HepG2 (cell line): Measurements from ENCODE around the gene MSRB3. TPM values are rescaled to one million over a fixed set of nuclear protein-coding genes. Genes with fewer than 3 reads are reported as not detected.

ENCODE experiments used
- ATAC-seq: fragments of 200-7000 bp; cut with Tn5 transposase; 3 replicates; pipeline ENCODE4 v1.9.1; 2020; ENCODE audit warnings: mild to moderate bottlenecking, moderate library complexity
- Bru-seq: library from RNA; stranded (reverse); fragments of 400-500 nt; gene quantifications from one replicate; lab custom pipeline; 2021; lab: Mats Ljungman, UMichigan
- BruChase-seq, 2 experiments: library from RNA; stranded (reverse); fragments of 400-500 nt; gene quantifications; one replicate each; lab custom pipeline; 2021; lab: Mats Ljungman, UMichigan
- BruUV-seq: library from RNA; stranded (reverse); fragments of 400-500 nt; replicated peaks from 2 replicates; lab custom pipeline; 2021; lab: Mats Ljungman, UMichigan
- CTCF ChIA-PET: fragments of 300-600 bp; formaldehyde crosslinking; extraction: SDS; loops from one replicate; lab custom pipeline; 2021; ENCODE audit warnings: low total read pairs, inconsistent platforms, low intra/inter-chr PET ratio; lab: Yijun Ruan, JAX
- POLR2A ChIA-PET: fragments of 350-600 bp; sonication (Branson Sonifier 250); formaldehyde crosslinking; loops from one replicate; lab custom pipeline; 2020; ENCODE audit warnings: antibody characterized with exemption, inconsistent platforms; lab: Yijun Ruan, JAX
- DNase-seq: peaks from one replicate; pipeline ENCODE4 v3.0.0-alpha.2; 2015; ENCODE audit warnings: low spot score
- FAIRE-seq: peaks from 3 replicates; lab custom pipeline; 2011; peaks lifted over from hg19 to GRCh38; lab: Jason Lieb, UNC
- H2AFZ ChIP-seq: one replicate; pipeline ENCODE4 v1.6.1; 2011; ENCODE audit warnings: low read length, inconsistent platforms
- H3K27ac ChIP-seq: fragments of 300-600 bp; 3 replicates; pipeline ENCODE4 v1.8.0; 2011; ENCODE audit warnings: mixed run types, mild to moderate bottlenecking, mixed read lengths, low read length, inconsistent platforms; ENCODE audit not compliant: insufficient read depth; ENCODE audit errors: extremely low read length
- H3K27me3 ChIP-seq, 2 experiments: fragments of 200-600 bp in 1 of 2; 2 replicates in 1 of 2; 3 replicates in 1 of 2; pipeline versions ENCODE4 v1.6.0 to v1.8.0; 2011; ENCODE audit warnings: low read length in 2 of 2, mild to moderate bottlenecking in 2 of 2, moderate library complexity in 2 of 2, inconsistent platforms in 1 of 2; ENCODE audit not compliant: insufficient read depth in 2 of 2, control insufficient read depth in 1 of 2
- H3K36me3 ChIP-seq, 2 experiments: fragments of 200-600 bp in 1 of 2; replicated peaks in 1 of 2; 2 replicates in 1 of 2; 3 replicates in 1 of 2; pipeline versions ENCODE4 v1.5.1 to v1.8.0; 2011; ENCODE audit warnings: low read length in 2 of 2, inconsistent platforms in 1 of 2; ENCODE audit not compliant: insufficient read depth in 2 of 2, control insufficient read depth in 1 of 2
- H3K4me1 ChIP-seq: 2 replicates; pipeline ENCODE4 v1.5.1; 2012; ENCODE audit warnings: low read length, inconsistent platforms; ENCODE audit not compliant: insufficient read depth
- H3K4me2 ChIP-seq: 2 replicates; pipeline ENCODE4 v1.6.0; 2011; ENCODE audit warnings: low read depth, low read length, inconsistent platforms
- H3K4me3 ChIP-seq, 3 experiments: fragments of 200-600 bp in 1 of 3; sonication (generic), shearing (Covaris generic) in 1 of 3; replicated peaks in 1 of 3; 2 replicates each; pipeline ENCODE4 v1.5.1; 2011 to 2016; ENCODE audit warnings: low read length in 3 of 3, inconsistent platforms in 2 of 3, low read depth in 2 of 3, mild to moderate bottlenecking in 2 of 3, control low read depth in 1 of 3, mixed read lengths in 1 of 3; ENCODE audit not compliant: insufficient read depth in 1 of 3
- H3K79me2 ChIP-seq: one replicate; pipeline ENCODE4 v1.6.1; 2011; ENCODE audit warnings: low read length, inconsistent platforms; ENCODE audit not compliant: insufficient read depth
- H3K9ac ChIP-seq: 2 replicates; pipeline ENCODE4 v1.6.0; 2011; ENCODE audit warnings: mild to moderate bottlenecking, low read depth, low read length, inconsistent platforms; ENCODE audit not compliant: insufficient read depth
- H3K9me3 ChIP-seq: 2 replicates; pipeline ENCODE4 v1.5.1; 2012; ENCODE audit warnings: mild to moderate bottlenecking, low read length
- H4K20me1 ChIP-seq: 2 replicates; pipeline ENCODE4 v1.6.0; 2011; ENCODE audit warnings: inconsistent platforms, mild to moderate bottlenecking, low read length, moderate library complexity; ENCODE audit not compliant: insufficient read depth
- BRF2 ChIP-seq: sonication (generic); formaldehyde crosslinking; IDR thresholded peaks from 2 replicates; pipeline ENCODE4 v1.8.1; 2022; ENCODE audit warnings: mild to moderate bottlenecking, missing genetic modification reagents
- IRF2 ChIP-seq: IDR thresholded peaks from 2 replicates; pipeline ENCODE4 v1.6.1; 2018; ENCODE audit warnings: missing genetic modification reagents, missing compliant biosample characterization
- MAX ChIP-seq: IDR thresholded peaks from 2 replicates; pipeline ENCODE4 v1.6.1; 2012; ENCODE audit warnings: inconsistent platforms
- MEF2D ChIP-seq: sonication (generic); formaldehyde crosslinking; IDR thresholded peaks from 2 replicates; pipeline ENCODE4 v1.5.1; 2020; ENCODE audit warnings: mild to moderate bottlenecking, missing genetic modification reagents
- NR1H2 ChIP-seq: sonication (generic); formaldehyde crosslinking; IDR thresholded peaks from 2 replicates; pipeline ENCODE4 v1.8.1; 2022; ENCODE audit warnings: low read depth, missing genetic modification reagents, borderline replicate concordance
- PHF5A ChIP-seq: IDR thresholded peaks from one replicate; pipeline ENCODE4 v1.6.1; 2018; ENCODE audit warnings: low read depth, missing genetic modification reagents; ENCODE audit not compliant: unreplicated experiment
- RBFOX2 ChIP-seq: fragments of 200-400 bp; formaldehyde crosslinking; IDR thresholded peaks from 2 replicates; pipeline ENCODE4 v1.6.1; 2017; ENCODE audit warnings: low read depth, mild to moderate bottlenecking, low read length
- SIX4 ChIP-seq: sonication (generic); formaldehyde crosslinking; IDR thresholded peaks from 2 replicates; pipeline ENCODE4 v1.4.0; 2020; ENCODE audit warnings: missing genetic modification reagents
- SRSF1 ChIP-seq: fragments of 200-400 bp; formaldehyde crosslinking; optimal IDR thresholded peaks from 2 replicates; pipeline ENCODE3; 2017; ENCODE audit warnings: mild to moderate bottlenecking, low read depth, low read length, moderate library complexity
- ZFY ChIP-seq: sonication (generic); formaldehyde crosslinking; IDR thresholded peaks from 2 replicates; pipeline ENCODE4 v1.4.0; 2020; ENCODE audit warnings: missing genetic modification reagents
- ZNF558 ChIP-seq: sonication (generic); formaldehyde crosslinking; IDR thresholded peaks from 2 replicates; pipeline ENCODE4 v1.9.0; 2022; ENCODE audit warnings: mild to moderate bottlenecking, missing genetic modification reagents, borderline replicate concordance
- ZNF768 ChIP-seq: sonication (generic); formaldehyde crosslinking; IDR thresholded peaks from 2 replicates; pipeline ENCODE4 v1.4.0; 2020; ENCODE audit warnings: missing genetic modification reagents
- WGBS: methylation state at CpG from one replicate; pipeline ENCODE4 v1.1.6; 2017; ENCODE audit warnings: low lambda C conversion rate; 5-methylcytosine and 5-hydroxymethylcytosine counted together
- in situ Hi-C: cut with HindIII; loops from 2 replicates; pipeline ENCODE4 v1.10.0; 2017; ENCODE audit warnings: low pct_unique_long_range_greater_than_20kb; ENCODE audit not compliant: extremely low pct_ligation_motif_present
- intact Hi-C: fragments of 100-400 bp; cut with micrococcal nuclease; formaldehyde crosslinking; loops from one replicate; pipeline ENCODE4 v1.10.0; 2022; ENCODE audit not compliant: unreplicated experiment
- long read RNA-seq, 2 experiments: library from RNA in 1 of 2; library from polyadenylated mRNA in 1 of 2; stranded (forward) in 1 of 2; unstranded in 1 of 2; transcript quantifications; one replicate each; pipeline ENCODE4 v2.0.0, GENCODE V29; 2019 to 2022
- polyA minus RNA-seq, 3 experiments: library from RNA; depleted of rRNA, polyadenylated mRNA; stranded (reverse); fragments of >200 nt; gene quantifications; 2 replicates each; pipeline ENCODE4 v1.2.3, GENCODE V29; 2011; ENCODE audit warnings: low replicate concordance in 1 of 3
- polyA plus RNA-seq, 8 experiments: library from polyadenylated mRNA; depleted of rRNA in 3 of 8; stranded (reverse) in 7 of 8; unstranded in 1 of 8; fragments of >200 nt; fragmentation: Illumina TruSeq in 4 of 8; extraction: Trizol in 4 of 8; gene quantifications; 2 replicates each; pipeline versions ENCODE4 v1.2.1 to v1.2.3, GENCODE V29; 2011 to 2016; ENCODE audit warnings: low read depth in 4 of 8, missing spikeins in 1 of 8, mixed read lengths in 1 of 8; ENCODE audit not compliant: insufficient read depth in 1 of 8
- total RNA-seq, 5 experiments: library from RNA; depleted of rRNA; stranded (reverse); fragments of >200 nt; fragmentation: Illumina TruSeq; extraction: Trizol; gene quantifications; 2 replicates each; pipeline ENCODE4 v1.2.3, GENCODE V29; 2016; ENCODE audit warnings: low read depth in 1 of 5
- TF ChIP-seq, protein P1 (sequence below): sonication (generic); formaldehyde crosslinking; IDR thresholded peaks from 2 replicates; pipeline ENCODE4 v1.5.1; 2020; ENCODE audit warnings: missing genetic modification reagents, mild to moderate bottlenecking, borderline replicate concordance
- TF ChIP-seq, protein P2 (sequence below): IDR thresholded peaks from 2 replicates; pipeline ENCODE4 v1.6.1; 2016; ENCODE audit warnings: mild to moderate bottlenecking

Gene MSRB3
- 1.4 and 1.5 TPM in 2 replicates for total RNA-seq (2016; rRNA removed; fragmentation: Illumina TruSeq; extraction: Trizol)
- total RNA-seq (2016; cell fraction: cytosol; rRNA removed; fragmentation: Illumina TruSeq; extraction: Trizol; ENCODE audit: low read depth), result 1.1 and 1.8 TPM in 2 replicates
- total RNA-seq (2016; cell fraction: insoluble cytoplasmic fraction; rRNA removed; fragmentation: Illumina TruSeq; extraction: Trizol), result 0.79 and 2.2 TPM in 2 replicates
- total RNA-seq (2016; cell fraction: membrane; rRNA removed; fragmentation: Illumina TruSeq; extraction: Trizol), result 0.96 and 1.7 TPM in 2 replicates
- 1.4 and 1.5 TPM in 2 replicates for total RNA-seq (2016; cell fraction: nucleus; rRNA removed; fragmentation: Illumina TruSeq; extraction: Trizol)
- 1.6 and 1.9 TPM in 2 replicates for polyA plus RNA-seq (2011; rRNA removed)
- 0.98 and 1.4 TPM in 2 replicates for polyA plus RNA-seq (2011; cell fraction: cytosol; rRNA removed)
- 0.59 and 0.96 TPM in 2 replicates for polyA plus RNA-seq (2011; cell fraction: nucleus; rRNA removed)
- 0.49 and 0.52 TPM in 2 replicates for polyA plus RNA-seq (2012)
- 0.66 and 0.92 TPM in 2 replicates for polyA plus RNA-seq (2016; cell fraction: cytosol; fragmentation: Illumina TruSeq; extraction: Trizol; ENCODE audit: low read depth)
- 1.1 and 1.3 TPM in 2 replicates for polyA plus RNA-seq (2016; cell fraction: insoluble cytoplasmic fraction; fragmentation: Illumina TruSeq; extraction: Trizol; ENCODE audit: low read depth)
- polyA plus RNA-seq (2016; cell fraction: membrane; fragmentation: Illumina TruSeq; extraction: Trizol; ENCODE audit: low read depth), result 0.57 and 1.9 TPM in 2 replicates
- 1.8 TPM in 2 replicates for polyA plus RNA-seq (2016; cell fraction: nucleus; fragmentation: Illumina TruSeq; extraction: Trizol; ENCODE audit: insufficient read depth, low read depth)
- polyA minus RNA-seq (2011; rRNA and poly(A)+ RNA removed; ENCODE audit: low replicate concordance), result 3.4 and 28.8 TPM in 2 replicates
- 0.79 and 0.97 TPM in 2 replicates for polyA minus RNA-seq (2011; cell fraction: cytosol; rRNA and poly(A)+ RNA removed)
- 5.0 and 5.9 TPM in 2 replicates for polyA minus RNA-seq (2011; cell fraction: nucleus; rRNA and poly(A)+ RNA removed)
- Bru-seq, nascent RNA, result percentile 49 among the genes with signal in this experiment
- percentile 45 among the genes with signal in this experiment for BruChase-seq, experiment 1, labeled RNA remaining after a 6-hour chase
- BruChase-seq, experiment 2, labeled RNA remaining after a 2-hour chase, result percentile 50 among the genes with signal in this experiment
- long read RNA-seq, experiment 1, full-length matches to known transcripts, result 2 of 3 reads
- long read RNA-seq, experiment 1, partial matches to known transcripts, result 0 of 3 reads
- long read RNA-seq, experiment 1, other reads (novel, unspliced or antisense), result 1 of 3 reads
- long read RNA-seq, experiment 2, full-length matches to known transcripts, result 4 of 7 reads
- long read RNA-seq, experiment 2, partial matches to known transcripts, result 1 of 7 reads
- long read RNA-seq, experiment 2, other reads (novel, unspliced or antisense), result 2 of 7 reads

GRCh38 chr12:65278576-65279368, at the start of gene MSRB3:
Gene MSRB3 (plus strand): TSS chr12:65278683. CDS start chr12:65308580, 29,897 bp downstream.
- WGBS, result 0% methylated on average over 7 of the region's 85 CpGs
- 0 out of 2 replicates have a peak, but pooled peaks cover 5% of the 10 kb centered on the region for H3K4me1 ChIP-seq
- no peak within 1 kb of the TSS for H3K27ac ChIP-seq
- ChIA-PET POLR2A (no interaction called here), CTCF (no interaction called here)
- DNase-seq (peak; percentile 44), ATAC-seq (peak; percentile 90), FAIRE-seq (no peak)
- H3K9me3 ChIP-seq, result no peaks in the 10 kb centered on the region
- peak within 1 kb of the TSS; percentile 39; the same call in 1 of the 2 replicates for H3K9ac ChIP-seq
- BruUV-seq, result no TSS peak
- H3K4me2 ChIP-seq, result peak within 1 kb of the TSS; percentile 92
- H3K36me3 ChIP-seq, result no peaks in the 10 kb centered on the region
- no peaks in the 10 kb centered on the region for H3K79me2 ChIP-seq
- peak within 1 kb of the TSS; percentile 18 for H2AFZ ChIP-seq
- H3K27me3 ChIP-seq, result peaks cover 3 to 9% of the 10 kb centered on the region in 2 experiments; a peak in 3 of 5 replicates
- intact Hi-C loops (no loop called here), in situ Hi-C loops (no loop called here)
- peak within 1 kb of the TSS; percentile 64 to 80 (median 76) for H3K4me3 ChIP-seq
- H4K20me1 ChIP-seq, result no peaks in the 10 kb centered on the region
- TF ChIP-seq BRF2 (CRISPR knock-in tag) (peak; percentile 32; the same call in 1 of the 2 replicates), SRSF1 (peak; percentile 41), SIX4 (CRISPR knock-in tag) (no peak), ZFY (CRISPR knock-in tag) (peak; percentile 53), RBFOX2 (peak; percentile 54), IRF2 (no peak), ZNF768 (CRISPR knock-in tag) (peak; percentile 23; the same call in 1 of the 2 replicates), MEF2D (no peak), ZNF558 (CRISPR knock-in tag) (peak; percentile 62; the same call in 1 of the 2 replicates), PHF5A (CRISPR knock-in tag) (no peak), MAX (peak; percentile 34; the same call in 1 of the 2 replicates), NR1H2 (CRISPR knock-in tag) (0 out of 2 replicates have a peak, but pooled peaks have one; percentile 43)
- TF ChIP-seq, protein P1, sequence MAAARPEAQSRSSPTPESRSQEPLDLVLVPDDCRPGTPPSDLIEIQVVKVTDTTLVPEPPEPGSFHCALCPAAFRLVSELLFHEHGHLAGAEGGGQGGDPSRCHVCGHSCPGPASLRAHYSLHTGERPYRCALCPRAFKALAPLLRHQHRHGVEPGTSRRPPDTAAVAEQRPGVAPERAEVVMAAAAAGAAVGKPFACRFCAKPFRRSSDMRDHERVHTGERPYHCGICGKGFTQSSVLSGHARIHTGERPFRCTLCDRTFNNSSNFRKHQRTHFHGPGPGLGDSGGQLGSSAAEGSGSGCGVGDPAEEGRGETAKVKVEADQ (CRISPR knock-in tag), result 0 out of 2 replicates have a peak, but pooled peaks have one; percentile 23
- TF ChIP-seq, protein P2, sequence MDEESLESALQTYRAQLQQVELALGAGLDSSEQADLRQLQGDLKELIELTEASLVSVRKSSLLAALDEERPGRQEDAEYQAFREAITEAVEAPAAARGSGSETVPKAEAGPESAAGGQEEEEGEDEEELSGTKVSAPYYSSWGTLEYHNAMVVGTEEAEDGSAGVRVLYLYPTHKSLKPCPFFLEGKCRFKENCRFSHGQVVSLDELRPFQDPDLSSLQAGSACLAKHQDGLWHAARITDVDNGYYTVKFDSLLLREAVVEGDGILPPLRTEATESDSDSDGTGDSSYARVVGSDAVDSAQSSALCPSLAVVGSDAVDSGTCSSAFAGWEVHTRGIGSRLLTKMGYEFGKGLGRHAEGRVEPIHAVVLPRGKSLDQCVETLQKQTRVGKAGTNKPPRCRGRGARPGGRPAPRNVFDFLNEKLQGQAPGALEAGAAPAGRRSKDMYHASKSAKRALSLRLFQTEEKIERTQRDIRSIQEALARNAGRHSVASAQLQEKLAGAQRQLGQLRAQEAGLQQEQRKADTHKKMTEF (CRISPR knock-in tag), result 0 out of 2 replicates have a peak, but pooled peaks have one; percentile 15
